ENCODE data around the gene KCNC3. TPM values are rescaled to one million over a fixed set of nuclear protein-coding genes. Genes with fewer than 3 reads are reported as not detected.

Gene KCNC3
- total and polyA plus RNA-seq, 2 experiments from 2014 or later: 1.3 to 3.4 TPM

GRCh38 chr19:50317115-50317514, 12.1 kb downstream of the KCNC3 start:
- Histone ChIP-seq H3K27me3 (ENCODE audit: insufficient read depth) (no peaks in the 10 kb centered on the region), H2AFZ (no peak overlapping the region), H3K79me2 (replicated peaks; ENCODE audit: insufficient read depth) (no peaks in the 10 kb centered on the region), H3K9me2 (ENCODE audit: insufficient read depth) (no peaks in the 10 kb centered on the region), H3K27ac (ENCODE audit: low read depth) (no peak overlapping the region), H3K36me3 (ENCODE audit: insufficient read depth) (no peaks in the 10 kb centered on the region; the same call in 1 of the 2 replicates), H3F3A (replicated peaks; ENCODE audit: low read depth) (peaks cover 28% of the 10 kb centered on the region), H3K4me3 (no peak overlapping the region), H3K4me2 (no peak overlapping the region), H3K4me1 (ENCODE audit: insufficient read depth) (peaks cover 12% of the 10 kb centered on the region), H4K20me1 (replicated peaks; ENCODE audit: insufficient read depth) (no peaks in the 10 kb centered on the region)
- peaks cover 86% of the 10 kb centered on the region for H3K9me3 Mint-ChIP-seq
- TF ChIP-seq JUNB (IDR thresholded peaks at IDR 0.05; ENCODE audit: unreplicated experiment): no peak
- TF ChIP-seq, protein P1, sequence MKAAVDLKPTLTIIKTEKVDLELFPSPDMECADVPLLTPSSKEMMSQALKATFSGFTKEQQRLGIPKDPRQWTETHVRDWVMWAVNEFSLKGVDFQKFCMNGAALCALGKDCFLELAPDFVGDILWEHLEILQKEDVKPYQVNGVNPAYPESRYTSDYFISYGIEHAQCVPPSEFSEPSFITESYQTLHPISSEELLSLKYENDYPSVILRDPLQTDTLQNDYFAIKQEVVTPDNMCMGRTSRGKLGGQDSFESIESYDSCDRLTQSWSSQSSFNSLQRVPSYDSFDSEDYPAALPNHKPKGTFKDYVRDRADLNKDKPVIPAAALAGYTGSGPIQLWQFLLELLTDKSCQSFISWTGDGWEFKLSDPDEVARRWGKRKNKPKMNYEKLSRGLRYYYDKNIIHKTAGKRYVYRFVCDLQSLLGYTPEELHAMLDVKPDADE (IDR thresholded peaks at IDR 0.05): no peak
- no peak for TF ChIP-seq ZNF114 (CRISPR knock-in tag; IDR thresholded peaks at IDR 0.05)
- no peak for TF ChIP-seq EZH2phosphoT487 (IDR thresholded peaks at IDR 0.05; ENCODE audit: unreplicated experiment)
- TF ChIP-seq STAT1 (IDR thresholded peaks at IDR 0.05; ENCODE audit: unreplicated experiment): no peak
- TF ChIP-seq, protein P2, sequence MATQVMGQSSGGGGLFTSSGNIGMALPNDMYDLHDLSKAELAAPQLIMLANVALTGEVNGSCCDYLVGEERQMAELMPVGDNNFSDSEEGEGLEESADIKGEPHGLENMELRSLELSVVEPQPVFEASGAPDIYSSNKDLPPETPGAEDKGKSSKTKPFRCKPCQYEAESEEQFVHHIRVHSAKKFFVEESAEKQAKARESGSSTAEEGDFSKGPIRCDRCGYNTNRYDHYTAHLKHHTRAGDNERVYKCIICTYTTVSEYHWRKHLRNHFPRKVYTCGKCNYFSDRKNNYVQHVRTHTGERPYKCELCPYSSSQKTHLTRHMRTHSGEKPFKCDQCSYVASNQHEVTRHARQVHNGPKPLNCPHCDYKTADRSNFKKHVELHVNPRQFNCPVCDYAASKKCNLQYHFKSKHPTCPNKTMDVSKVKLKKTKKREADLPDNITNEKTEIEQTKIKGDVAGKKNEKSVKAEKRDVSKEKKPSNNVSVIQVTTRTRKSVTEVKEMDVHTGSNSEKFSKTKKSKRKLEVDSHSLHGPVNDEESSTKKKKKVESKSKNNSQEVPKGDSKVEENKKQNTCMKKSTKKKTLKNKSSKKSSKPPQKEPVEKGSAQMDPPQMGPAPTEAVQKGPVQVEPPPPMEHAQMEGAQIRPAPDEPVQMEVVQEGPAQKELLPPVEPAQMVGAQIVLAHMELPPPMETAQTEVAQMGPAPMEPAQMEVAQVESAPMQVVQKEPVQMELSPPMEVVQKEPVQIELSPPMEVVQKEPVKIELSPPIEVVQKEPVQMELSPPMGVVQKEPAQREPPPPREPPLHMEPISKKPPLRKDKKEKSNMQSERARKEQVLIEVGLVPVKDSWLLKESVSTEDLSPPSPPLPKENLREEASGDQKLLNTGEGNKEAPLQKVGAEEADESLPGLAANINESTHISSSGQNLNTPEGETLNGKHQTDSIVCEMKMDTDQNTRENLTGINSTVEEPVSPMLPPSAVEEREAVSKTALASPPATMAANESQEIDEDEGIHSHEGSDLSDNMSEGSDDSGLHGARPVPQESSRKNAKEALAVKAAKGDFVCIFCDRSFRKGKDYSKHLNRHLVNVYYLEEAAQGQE (IDR thresholded peaks at IDR 0.05; ENCODE audit: unreplicated experiment): no peak
- TF ChIP-seq ZNF331 (CRISPR knock-in tag; IDR thresholded peaks at IDR 0.05; ENCODE audit: low read depth): no peak
- no peak for TF ChIP-seq EZH2 (IDR thresholded peaks at IDR 0.05; ENCODE audit: low read depth, unreplicated experiment)
- no peak for TF ChIP-seq POLR2AphosphoS5 (IDR thresholded peaks at IDR 0.05; ENCODE audit: low read depth)
- TF ChIP-seq, protein P3, sequence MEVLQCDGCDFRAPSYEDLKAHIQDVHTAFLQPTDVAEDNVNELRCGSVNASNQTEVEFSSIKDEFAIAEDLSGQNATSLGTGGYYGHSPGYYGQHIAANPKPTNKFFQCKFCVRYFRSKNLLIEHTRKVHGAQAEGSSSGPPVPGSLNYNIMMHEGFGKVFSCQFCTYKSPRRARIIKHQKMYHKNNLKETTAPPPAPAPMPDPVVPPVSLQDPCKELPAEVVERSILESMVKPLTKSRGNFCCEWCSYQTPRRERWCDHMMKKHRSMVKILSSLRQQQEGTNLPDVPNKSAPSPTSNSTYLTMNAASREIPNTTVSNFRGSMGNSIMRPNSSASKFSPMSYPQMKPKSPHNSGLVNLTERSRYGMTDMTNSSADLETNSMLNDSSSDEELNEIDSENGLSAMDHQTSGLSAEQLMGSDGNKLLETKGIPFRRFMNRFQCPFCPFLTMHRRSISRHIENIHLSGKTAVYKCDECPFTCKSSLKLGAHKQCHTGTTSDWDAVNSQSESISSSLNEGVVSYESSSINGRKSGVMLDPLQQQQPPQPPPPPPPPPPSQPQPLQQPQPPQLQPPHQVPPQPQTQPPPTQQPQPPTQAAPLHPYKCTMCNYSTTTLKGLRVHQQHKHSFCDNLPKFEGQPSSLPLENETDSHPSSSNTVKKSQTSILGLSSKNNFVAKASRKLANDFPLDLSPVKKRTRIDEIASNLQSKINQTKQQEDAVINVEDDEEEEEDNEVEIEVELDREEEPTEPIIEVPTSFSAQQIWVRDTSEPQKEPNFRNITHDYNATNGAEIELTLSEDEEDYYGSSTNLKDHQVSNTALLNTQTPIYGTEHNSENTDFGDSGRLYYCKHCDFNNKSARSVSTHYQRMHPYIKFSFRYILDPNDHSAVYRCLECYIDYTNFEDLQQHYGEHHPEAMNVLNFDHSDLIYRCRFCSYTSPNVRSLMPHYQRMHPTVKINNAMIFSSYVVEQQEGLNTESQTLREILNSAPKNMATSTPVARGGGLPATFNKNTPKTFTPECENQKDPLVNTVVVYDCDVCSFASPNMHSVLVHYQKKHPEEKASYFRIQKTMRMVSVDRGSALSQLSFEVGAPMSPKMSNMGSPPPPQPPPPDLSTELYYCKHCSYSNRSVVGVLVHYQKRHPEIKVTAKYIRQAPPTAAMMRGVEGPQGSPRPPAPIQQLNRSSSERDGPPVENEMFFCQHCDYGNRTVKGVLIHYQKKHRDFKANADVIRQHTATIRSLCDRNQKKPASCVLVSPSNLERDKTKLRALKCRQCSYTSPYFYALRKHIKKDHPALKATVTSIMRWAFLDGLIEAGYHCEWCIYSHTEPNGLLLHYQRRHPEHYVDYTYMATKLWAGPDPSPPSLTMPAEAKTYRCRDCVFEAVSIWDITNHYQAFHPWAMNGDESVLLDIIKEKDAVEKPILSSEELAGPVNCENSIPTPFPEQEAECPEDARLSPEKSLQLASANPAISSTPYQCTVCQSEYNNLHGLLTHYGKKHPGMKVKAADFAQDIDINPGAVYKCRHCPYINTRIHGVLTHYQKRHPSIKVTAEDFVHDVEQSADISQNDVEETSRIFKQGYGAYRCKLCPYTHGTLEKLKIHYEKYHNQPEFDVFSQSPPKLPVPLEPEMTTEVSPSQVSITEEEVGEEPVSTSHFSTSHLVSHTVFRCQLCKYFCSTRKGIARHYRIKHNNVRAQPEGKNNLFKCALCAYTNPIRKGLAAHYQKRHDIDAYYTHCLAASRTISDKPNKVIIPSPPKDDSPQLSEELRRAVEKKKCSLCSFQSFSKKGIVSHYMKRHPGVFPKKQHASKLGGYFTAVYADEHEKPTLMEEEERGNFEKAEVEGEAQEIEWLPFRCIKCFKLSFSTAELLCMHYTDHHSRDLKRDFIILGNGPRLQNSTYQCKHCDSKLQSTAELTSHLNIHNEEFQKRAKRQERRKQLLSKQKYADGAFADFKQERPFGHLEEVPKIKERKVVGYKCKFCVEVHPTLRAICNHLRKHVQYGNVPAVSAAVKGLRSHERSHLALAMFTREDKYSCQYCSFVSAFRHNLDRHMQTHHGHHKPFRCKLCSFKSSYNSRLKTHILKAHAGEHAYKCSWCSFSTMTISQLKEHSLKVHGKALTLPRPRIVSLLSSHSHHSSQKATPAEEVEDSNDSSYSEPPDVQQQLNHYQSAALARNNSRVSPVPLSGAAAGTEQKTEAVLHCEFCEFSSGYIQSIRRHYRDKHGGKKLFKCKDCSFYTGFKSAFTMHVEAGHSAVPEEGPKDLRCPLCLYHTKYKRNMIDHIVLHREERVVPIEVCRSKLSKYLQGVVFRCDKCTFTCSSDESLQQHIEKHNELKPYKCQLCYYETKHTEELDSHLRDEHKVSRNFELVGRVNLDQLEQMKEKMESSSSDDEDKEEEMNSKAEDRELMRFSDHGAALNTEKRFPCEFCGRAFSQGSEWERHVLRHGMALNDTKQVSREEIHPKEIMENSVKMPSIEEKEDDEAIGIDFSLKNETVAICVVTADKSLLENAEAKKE (CRISPR knock-in tag; IDR thresholded peaks at IDR 0.05): no peak
- no peak for TF ChIP-seq CTCF (conservative IDR thresholded peaks at IDR 0.05; ENCODE audit: low read depth in 2 of 2)
- H3K27me3 Mint-ChIP-seq (ENCODE audit: insufficient read depth, low read depth, poor library complexity): peaks cover 5% of the 10 kb centered on the region
- H3K4me3 Mint-ChIP-seq: no peak overlapping the region
- H3K36me3 Mint-ChIP-seq (ENCODE audit: low read depth): peaks cover 47% of the 10 kb centered on the region
- no peak for DNase-seq (ENCODE audit: low spot score)
- H3K27ac Mint-ChIP-seq: no peak overlapping the region
- ATAC-seq: no peak
- no peaks in the 10 kb centered on the region for H3K4me1 Mint-ChIP-seq
